HFF-Myc (cell line): ENCODE measurements around the gene CERS2.

Experiments used
- DNase-seq: peaks from one replicate; pipeline ENCODE4 v3.0.0-alpha.2; 2011; ENCODE audit warnings: low read depth; ENCODE audit errors: extremely low read depth
- H3K4me3 ChIP-seq: replicated peaks from 2 replicates; pipeline ENCODE4 v1.5.1; 2011; ENCODE audit warnings: low read depth, mild to moderate bottlenecking, control low read depth, low read length
- CTCF ChIP-seq: IDR thresholded peaks from 2 replicates; pipeline ENCODE4 v1.5.1; 2012; ENCODE audit warnings: mild to moderate bottlenecking, low read depth, low read length, control low read depth; ENCODE audit errors: missing control alignments

Gene CERS2

GRCh38 chr1:151002611-151003010, 28.0 kb upstream of the CERS2 start:
- DNase-seq: no peak
- TF ChIP-seq CTCF: no peak
- no peak overlapping the region for H3K4me3 ChIP-seq

GRCh38 chr1:151002051-151002450, 27.4 kb upstream of the CERS2 start:
- DNase-seq: no peak
- TF ChIP-seq CTCF: no peak
- H3K4me3 ChIP-seq: no peak overlapping the region

DNA sequence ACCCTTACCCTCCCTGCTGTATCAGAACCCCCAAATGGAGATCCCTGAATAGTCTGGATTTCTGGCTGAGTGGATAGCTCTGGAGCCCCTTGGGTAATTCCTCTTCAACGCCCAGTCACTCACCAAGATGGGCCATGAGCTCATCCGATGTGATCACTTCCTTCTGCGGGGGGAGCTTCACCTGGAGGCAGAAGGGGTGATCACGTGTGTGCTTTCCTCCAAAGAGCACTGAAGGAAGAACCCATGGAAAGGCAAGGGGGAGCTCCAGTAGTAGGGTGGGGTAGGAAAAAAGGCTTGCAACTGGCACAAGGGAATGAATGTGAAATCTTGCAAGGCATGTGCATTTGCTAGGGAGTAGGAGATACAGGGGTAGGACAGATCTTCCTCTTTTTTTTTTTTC, 27.0 kb upstream of the CERS2 start:
- H3K4me3 ChIP-seq: no peak overlapping the region
- TF ChIP-seq CTCF: no peak
- DNase-seq: no peak

DNA sequence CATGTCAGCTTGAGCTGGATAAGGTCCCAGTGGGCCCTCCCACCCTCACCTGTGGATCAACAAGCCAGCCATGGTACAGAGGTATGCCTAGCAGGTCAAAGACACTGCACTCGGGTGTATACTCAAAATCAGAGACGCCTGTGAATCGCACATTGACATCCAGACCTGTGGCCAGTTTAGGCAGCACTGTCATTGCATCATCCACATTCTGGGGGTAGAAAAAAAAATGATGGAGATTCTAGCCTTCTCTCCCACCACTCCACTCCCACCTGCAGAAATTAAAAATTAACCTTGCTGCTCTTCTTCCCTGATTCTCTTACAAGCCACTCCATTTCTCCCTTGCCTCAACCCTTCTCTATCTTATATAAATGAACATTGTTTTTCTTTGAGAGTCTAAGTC, 25.8 kb upstream of the CERS2 start:
- TF ChIP-seq CTCF: no peak

DNA sequence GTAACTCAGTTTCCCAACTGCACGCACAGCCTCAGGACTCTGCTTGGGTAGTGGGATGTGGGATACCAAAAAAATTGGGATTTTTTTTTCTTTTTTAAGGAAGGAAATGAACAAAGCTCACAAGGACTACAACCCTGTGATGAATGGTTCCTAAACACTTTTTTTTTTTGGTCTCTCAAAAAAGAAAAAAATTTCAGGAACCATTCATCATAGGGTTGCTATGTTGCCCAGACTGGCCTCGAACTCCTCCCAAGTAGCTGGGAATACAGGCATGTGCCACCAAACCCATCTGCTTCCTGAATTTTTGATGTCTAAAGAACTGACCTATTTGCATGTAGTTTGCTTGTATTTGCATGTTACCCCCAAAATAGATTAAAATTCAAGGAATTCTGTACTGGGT, 25.3 kb upstream of the CERS2 start:
- no peak overlapping the region for H3K4me3 ChIP-seq
- DNase-seq: no peak
- TF ChIP-seq CTCF: no peak

More for the DNA sequence above, 25.8 kb upstream of the CERS2 start:
- no peak for DNase-seq
- no peak overlapping the region for H3K4me3 ChIP-seq

DNA sequence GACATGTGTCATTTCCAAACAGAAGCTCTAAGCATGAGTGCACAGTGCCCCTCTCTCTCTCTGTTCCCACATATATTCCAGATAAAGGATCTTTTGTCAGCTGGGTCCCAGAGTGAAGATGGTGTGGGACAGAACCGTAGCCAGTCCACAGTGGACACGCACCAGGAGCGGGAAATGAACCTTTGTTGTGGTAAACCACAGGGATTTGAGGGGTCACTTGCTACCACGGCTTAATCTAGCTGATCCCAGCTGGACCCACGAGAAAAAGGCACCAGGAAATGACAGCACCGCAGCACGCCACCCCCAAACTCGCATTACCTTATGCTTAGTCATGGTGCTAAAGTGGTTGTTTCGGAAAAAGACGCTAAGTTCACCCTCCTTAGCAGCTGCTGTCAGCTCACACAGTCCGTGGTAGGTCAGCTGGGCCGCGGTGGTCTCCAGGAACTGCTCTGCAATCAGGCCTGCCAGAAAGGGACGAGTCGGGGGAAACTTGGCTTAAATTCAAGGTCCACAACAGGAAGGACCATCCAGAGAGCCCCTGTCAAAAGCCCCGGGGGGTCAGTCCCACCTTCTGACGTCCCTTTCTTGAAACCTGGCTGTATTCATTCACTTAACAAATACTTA, 24.5 kb upstream of the CERS2 start:
- no peak overlapping the region for H3K4me3 ChIP-seq
- no peak for DNase-seq
- TF ChIP-seq CTCF: no peak

DNA sequence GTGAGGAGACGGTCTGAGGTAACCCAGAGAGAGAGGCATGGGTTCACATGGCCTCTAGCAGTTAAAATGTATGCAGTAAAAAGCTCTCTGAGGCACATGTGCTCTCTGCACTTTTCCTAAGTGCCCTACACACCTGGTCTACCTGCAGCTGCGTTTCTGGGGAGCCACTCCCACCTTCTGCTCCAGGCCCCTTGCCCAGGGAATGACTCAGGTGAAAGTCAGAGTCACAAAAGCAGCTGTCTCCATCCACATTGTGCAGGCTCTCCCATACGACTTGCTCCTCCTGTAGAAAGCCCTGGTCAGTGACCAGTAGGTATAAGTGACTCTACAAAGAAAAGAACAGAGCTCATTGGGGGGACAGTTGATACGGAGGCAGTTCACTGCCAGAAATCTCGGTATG, 23.3 kb upstream of the CERS2 start:
- no peak overlapping the region for H3K4me3 ChIP-seq
- no peak for TF ChIP-seq CTCF
- no peak for DNase-seq
